ENCODE data around the gene ATP13A3.

GRCh38 chr3:194424373-194424772 lies 62.4 kb downstream of the ATP13A3 start:
- TF ChIP-seq CTCF (IDR thresholded peaks at IDR 0.05 in 8 of 11, conservative IDR thresholded peaks at IDR 0.05 in 3 of 11) (no peak), POLR2AphosphoS5 (IDR thresholded peaks at IDR 0.05) (no peak)

Data from spleen (tissue), 7 donors.